Epithelial cell of proximal tubule (primary cell): Measurements from ENCODE around the gene AKT1. TPM values are rescaled to one million over a fixed set of nuclear protein-coding genes. Genes with fewer than 3 reads are reported as not detected.
A peak's percentile ranks its signal among the peaks of the same experiment; 100 is the strongest.

Experiments used
- DNase-seq: peaks from one replicate; pipeline ENCODE4 v3.0.0-alpha.2; 2011; ENCODE audit warnings: low read depth
- H3K4me3 ChIP-seq: 2 replicates; pipeline ENCODE4 v1.5.1; 2011; ENCODE audit warnings: low read depth, mild to moderate bottlenecking, low read length
- CTCF ChIP-seq: conservative IDR thresholded peaks from 2 replicates; pipeline ENCODE4 v1.5.1; 2012; ENCODE audit warnings: low read depth, mild to moderate bottlenecking, low read length
- total RNA-seq: library from RNA; depleted of rRNA; stranded (reverse); fragments of >200 nt; gene quantifications from 2 replicates; pipeline ENCODE4 v1.2.3, GENCODE V29; 2015

The AKT1 gene
- total RNA-seq, 1 donor from 2014 or later: 162 TPM

GRCh38 chr14:104830781-104831180, 35.2 kb upstream of the AKT1 start:
- DNase-seq: no peak
- TF ChIP-seq CTCF: no peak
- H3K4me3 ChIP-seq: no peak overlapping the region

DNA sequence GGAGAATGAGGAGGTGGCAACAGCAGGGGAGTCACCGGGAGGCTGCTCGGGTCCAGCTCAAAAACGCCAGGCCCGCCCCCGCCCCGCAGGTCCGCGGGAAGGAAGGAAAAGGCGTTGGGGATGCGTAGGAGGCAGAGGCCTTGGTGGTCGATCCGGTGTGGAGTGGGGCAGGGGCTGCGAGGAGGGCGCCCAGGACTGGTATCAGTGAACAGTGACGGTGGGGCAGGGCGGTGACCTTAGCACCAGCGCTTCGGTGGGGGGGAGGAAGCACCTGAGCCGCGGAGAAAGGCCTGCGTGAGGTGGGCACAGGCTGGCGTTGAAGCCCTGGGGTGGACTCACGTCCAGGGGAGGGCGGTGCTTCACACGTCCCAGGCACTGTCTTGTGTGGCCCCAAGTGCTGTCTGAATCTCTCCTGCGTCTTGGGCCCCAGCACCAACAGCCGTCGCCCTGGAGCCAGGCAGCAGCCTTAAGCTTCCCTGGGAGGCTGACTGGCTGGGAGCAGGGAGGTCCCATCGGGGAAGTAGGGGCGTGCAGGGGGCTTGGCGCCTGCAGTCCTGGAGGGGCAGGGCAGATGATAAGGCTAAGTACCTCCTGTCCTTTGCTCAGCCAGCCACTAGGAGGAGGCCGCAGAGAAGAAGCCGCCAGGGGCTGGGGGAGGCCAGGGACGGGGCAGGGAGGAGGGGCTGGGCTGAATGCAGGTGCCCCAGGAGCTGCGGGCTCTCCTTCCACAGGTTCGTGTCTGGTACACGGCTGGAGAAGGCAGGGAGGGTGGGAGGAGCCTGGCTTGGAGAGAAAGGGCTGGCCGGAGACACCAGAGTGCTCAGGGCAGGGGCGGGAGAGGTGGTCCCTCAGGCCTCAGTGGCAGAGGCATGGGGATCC, 31.9 kb upstream of the AKT1 start:
- no peak for DNase-seq
- H3K4me3 ChIP-seq: peak overlapping the region; percentile 61
- peak; percentile 57 for TF ChIP-seq CTCF

DNA sequence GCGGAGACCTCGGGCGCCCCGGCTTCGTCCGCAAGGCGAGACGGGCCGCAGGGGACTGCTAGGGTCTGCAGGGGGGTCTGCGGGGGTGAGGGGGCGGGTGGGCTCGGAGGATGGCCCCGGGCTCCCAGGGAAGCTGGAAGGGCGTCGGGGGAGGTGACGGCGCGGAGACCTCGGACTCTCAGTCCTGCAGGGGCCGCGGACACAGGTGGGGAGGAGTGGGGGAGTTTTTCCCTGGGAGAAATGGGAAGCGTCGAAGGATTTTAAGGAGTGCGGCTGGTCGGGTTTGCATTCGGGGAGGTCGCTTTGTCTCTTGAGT, 31.3 kb upstream of the AKT1 start:
- DNase-seq: no peak
- TF ChIP-seq CTCF: no peak
- peak overlapping the region; percentile 61 for H3K4me3 ChIP-seq

DNA sequence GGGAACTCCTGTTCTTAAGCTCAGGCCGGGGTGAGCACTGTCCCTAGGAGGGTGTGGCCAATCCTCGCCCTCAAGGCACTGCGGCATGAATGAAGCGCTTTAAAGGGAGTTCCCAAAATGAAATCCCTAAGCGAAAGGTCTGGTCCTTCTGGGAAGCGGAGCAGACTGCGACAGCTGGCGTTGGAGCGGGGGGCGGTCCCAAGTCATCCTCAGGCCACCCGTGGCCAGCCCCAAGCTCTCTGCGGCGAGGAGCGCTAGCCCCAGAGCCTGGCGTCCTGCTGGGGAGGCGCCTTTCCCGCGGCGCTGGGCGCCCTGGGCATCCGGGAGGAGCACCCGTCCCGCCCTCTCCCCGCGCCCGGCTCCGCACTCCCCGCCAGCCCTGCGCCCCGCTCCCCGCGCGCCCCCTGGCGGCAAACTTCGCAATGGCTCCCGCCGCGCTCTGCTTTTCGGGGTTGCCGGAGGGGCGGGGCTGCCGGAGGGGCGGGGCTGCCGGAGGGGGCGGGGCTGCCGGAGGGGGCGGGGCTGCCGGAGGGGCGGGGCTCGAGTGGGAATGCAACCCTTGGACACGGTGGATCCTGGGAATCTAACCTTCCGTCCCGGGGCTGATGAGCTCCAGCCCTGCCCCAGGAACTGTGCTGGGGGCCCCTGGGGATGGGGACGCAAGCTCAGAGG, 30.8 kb upstream of the AKT1 start:
- peak; percentile 59 for TF ChIP-seq CTCF
- peak overlapping the region; percentile 68 for H3K4me3 ChIP-seq
- no peak for DNase-seq

GRCh38 chr14:104824353-104824997, 28.9 kb upstream of the AKT1 start:
- no peak for TF ChIP-seq CTCF
- H3K4me3 ChIP-seq: no peak overlapping the region
- DNase-seq: no peak

DNA sequence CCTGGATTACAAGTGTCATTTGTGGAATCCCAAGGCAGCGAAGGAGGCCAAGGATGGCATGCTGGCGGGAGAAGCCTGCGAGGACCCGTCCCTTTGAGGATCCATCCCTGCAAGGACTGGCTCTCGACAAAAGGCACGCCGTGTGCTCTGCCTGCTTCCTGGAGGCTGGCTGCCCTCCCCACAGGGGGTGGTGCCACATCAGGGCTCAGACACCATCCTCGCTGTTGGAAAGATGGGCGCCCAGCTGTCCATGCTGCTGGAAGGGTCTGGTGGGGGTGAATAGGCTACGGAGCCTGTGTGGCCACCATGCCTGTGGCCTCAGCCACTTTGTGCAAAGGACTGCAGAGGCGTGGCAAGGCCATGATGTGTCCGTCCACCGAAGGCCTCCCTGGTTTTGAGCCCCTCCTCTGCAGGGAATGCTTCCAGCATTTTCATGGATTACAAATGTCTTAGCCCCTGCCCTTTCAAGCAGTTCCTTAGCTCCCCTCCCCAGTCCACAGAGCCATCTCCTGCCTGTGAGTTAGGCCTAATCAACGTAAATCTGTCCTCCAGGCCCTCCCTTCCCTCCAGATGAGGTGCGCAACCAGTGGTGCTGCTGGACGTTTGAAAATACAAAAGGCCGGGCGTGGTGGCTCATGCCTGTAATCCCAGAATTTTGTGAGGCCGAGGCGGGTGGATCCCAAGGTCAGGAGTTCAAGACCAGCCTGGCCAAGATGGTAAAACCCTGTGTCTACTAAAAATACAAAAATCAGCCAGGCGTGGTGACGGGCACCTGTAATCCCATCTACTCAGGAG, 27.5 kb upstream of the AKT1 start:
- DNase-seq: no peak
- no peak for TF ChIP-seq CTCF
- H3K4me3 ChIP-seq: no peak overlapping the region
